WERI-Rb-1 (cell line): Measurements from ENCODE around the gene DPF3.

Source experiments
- DNase-seq: peaks from one replicate; pipeline ENCODE4 v3.0.0-alpha.2; 2020
- H3K27ac ChIP-seq: fragments of 250-450 bp; sonication (Bioruptor Pico); 2 replicates; pipeline ENCODE4 v1.5.1; 2020; ENCODE audit warnings: mild to moderate bottlenecking, moderate library complexity
- H3K27me3 ChIP-seq: fragments of 250-450 bp; sonication (Bioruptor Pico); 2 replicates; pipeline ENCODE4 v1.5.1; 2021; ENCODE audit warnings: mild to moderate bottlenecking, low read depth, moderate library complexity; ENCODE audit not compliant: insufficient read depth, severe bottlenecking
- H3K36me3 ChIP-seq: fragments of 250-450 bp; sonication (Bioruptor Pico); 2 replicates; pipeline ENCODE4 v1.5.1; 2020; ENCODE audit warnings: mild to moderate bottlenecking, moderate library complexity
- H3K4me3 ChIP-seq: 2 replicates; pipeline ENCODE4 v1.5.1; 2011; ENCODE audit warnings: low read depth, mild to moderate bottlenecking, control low read depth, low read length
- H3K9me3 ChIP-seq: fragments of 250-450 bp; sonication (Bioruptor Pico); 2 replicates; pipeline ENCODE4 v1.5.1; 2021; ENCODE audit warnings: mild to moderate bottlenecking, moderate library complexity; ENCODE audit not compliant: severe bottlenecking
- TF ChIP-seq, protein P1 (sequence below): IDR thresholded peaks from 2 replicates; pipeline ENCODE4 v1.5.1; 2011; ENCODE audit warnings: low read depth, mild to moderate bottlenecking, control low read depth, inconsistent platforms, low read length

The DPF3 gene

DNA sequence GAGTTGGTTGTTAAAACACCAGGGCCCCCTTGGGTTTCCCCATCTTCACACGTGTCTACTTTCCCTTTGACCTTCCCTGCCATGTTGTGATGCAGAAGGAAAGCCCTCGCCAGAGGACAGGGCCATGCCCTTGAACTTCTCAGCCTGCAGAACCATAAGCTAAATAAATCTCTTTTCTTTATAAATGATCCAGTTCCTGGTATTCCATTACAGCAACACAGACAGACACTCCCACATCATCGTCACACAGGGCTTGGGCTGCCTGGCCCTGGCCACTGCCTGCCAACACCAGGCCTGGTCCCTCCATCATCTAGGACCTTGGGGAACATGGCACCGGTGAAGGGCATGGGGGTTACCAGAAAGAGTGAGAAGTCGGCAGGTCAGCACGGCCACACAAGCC, 84.8 kb downstream of the DPF3 start:
- Histone ChIP-seq H3K4me3 (no peak overlapping the region), H3K36me3 (no peaks in the 10 kb centered on the region; the same call in 1 of the 2 replicates), H3K27ac (no peak overlapping the region), H3K27me3 (no peaks in the 10 kb centered on the region), H3K9me3 (no peaks in the 10 kb centered on the region)
- TF ChIP-seq, protein P1, sequence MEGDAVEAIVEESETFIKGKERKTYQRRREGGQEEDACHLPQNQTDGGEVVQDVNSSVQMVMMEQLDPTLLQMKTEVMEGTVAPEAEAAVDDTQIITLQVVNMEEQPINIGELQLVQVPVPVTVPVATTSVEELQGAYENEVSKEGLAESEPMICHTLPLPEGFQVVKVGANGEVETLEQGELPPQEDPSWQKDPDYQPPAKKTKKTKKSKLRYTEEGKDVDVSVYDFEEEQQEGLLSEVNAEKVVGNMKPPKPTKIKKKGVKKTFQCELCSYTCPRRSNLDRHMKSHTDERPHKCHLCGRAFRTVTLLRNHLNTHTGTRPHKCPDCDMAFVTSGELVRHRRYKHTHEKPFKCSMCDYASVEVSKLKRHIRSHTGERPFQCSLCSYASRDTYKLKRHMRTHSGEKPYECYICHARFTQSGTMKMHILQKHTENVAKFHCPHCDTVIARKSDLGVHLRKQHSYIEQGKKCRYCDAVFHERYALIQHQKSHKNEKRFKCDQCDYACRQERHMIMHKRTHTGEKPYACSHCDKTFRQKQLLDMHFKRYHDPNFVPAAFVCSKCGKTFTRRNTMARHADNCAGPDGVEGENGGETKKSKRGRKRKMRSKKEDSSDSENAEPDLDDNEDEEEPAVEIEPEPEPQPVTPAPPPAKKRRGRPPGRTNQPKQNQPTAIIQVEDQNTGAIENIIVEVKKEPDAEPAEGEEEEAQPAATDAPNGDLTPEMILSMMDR: no peak
- no peak for DNase-seq

DNA sequence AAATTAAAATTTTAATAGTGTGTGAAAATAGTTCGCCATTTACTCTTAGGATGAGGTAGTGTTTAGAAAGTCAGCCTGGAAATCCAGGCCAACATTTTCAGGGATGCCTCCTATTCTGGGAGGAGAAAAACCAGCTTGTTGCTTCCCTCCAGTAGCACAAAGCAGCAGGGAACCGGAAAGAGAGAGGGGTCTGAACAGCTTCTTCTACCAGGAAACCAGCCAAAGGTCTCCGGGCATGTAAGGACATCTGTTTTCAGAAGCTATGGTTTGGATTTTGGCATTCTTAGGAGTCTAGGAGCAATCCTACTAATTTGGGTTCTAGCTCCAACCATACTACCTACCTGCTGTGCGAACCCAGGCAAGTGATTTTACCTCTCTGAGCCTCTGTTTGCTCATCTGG, 85.3 kb downstream of the DPF3 start:
- H3K27ac ChIP-seq: no peak overlapping the region
- no peaks in the 10 kb centered on the region for H3K9me3 ChIP-seq
- TF ChIP-seq, protein P1: no peak
- DNase-seq: no peak
- H3K4me3 ChIP-seq: no peak overlapping the region
- H3K27me3 ChIP-seq: no peaks in the 10 kb centered on the region
- no peaks in the 10 kb centered on the region; the same call in 1 of the 2 replicates for H3K36me3 ChIP-seq

DNA sequence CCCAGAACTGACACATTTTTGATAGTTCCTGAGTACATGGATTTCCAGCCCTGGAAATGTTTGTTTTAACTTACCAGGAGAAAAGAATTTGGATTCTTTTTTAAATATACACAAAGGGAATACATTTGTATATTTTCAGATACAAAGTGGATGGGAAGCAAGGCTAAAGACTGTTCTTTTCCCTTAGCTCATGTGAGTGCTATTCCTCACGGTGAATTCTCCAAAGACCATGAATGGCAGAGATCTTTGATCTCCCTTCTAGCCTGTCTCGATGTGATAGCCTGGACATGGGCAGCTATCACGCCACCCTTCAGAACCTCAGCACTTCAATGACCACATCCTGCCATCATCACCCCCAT, 91.3 kb downstream of the DPF3 start:
- Histone ChIP-seq H3K36me3 (no peaks in the 10 kb centered on the region; the same call in 1 of the 2 replicates), H3K27ac (no peak overlapping the region)
- TF ChIP-seq, protein P1: no peak

DNA sequence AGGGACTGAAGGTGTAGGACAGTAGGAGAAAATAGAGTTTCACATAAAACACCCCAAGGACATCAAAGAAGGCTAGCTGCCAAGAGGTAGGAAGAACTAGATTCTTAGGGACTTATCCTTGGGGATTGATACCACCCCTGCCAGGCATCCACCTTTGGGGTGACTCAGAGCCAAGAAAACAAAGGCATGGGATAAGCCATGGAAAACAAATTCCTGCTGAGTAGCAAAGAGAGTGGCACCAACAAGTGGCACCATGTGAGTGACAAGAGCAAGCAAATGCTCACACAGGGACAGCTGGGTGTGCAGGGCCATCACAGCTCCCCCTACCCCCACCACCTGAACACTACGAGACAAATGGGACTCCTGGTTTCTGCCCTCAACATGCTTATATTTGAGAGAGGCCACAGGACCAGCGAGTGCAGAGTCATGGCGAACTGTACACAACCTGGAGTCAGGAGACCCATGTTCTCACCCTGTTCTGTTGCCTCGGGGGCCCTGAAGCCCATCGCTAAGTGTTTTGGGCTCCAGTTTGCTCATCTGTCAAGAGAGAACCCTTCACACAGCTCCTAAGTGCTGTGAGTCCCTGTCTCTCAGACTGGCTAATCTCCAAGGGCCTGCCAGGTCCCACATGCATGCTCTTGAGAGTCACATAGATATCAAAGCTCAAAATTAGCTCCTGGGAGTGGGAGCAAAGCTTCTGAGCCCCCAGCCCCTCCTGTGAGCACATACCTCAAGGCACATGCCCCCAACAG, 91.9 kb downstream of the DPF3 start:
- H3K9me3 ChIP-seq: no peaks in the 10 kb centered on the region
- no peak overlapping the region for H3K4me3 ChIP-seq
- DNase-seq: no peak
- H3K27me3 ChIP-seq: no peaks in the 10 kb centered on the region
- H3K27ac ChIP-seq: no peak overlapping the region
- TF ChIP-seq, protein P1: no peak
- H3K36me3 ChIP-seq: no peaks in the 10 kb centered on the region; the same call in 1 of the 2 replicates

More for the DNA sequence above, 91.3 kb downstream of the DPF3 start:
- no peaks in the 10 kb centered on the region for H3K9me3 ChIP-seq
- DNase-seq: no peak
- H3K4me3 ChIP-seq: no peak overlapping the region
- no peaks in the 10 kb centered on the region for H3K27me3 ChIP-seq

DNA sequence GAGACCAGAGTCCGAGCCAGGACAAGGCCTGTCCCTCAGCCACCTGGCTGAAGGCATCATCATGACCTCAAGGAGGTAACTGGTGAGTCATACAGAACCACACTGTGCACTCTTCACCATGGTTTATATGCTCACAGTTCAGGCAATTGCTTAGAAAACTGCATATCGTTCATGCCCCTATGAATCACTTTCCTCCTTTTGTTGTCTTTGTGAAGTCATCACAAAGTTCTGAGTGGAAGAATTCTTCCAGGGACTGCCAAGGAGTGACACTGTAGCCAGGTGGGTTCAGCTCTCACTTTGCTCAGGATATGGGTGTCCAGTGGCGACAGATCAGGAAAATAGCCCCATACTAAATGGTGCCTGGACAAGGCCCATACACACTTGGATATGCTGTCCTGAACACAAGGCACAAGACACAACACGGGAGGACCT, 92.5 kb downstream of the DPF3 start:
- DNase-seq: no peak
- TF ChIP-seq, protein P1: no peak
- no peak overlapping the region for H3K27ac ChIP-seq
- no peaks in the 10 kb centered on the region; the same call in 1 of the 2 replicates for H3K36me3 ChIP-seq
- H3K9me3 ChIP-seq: no peaks in the 10 kb centered on the region
- no peak overlapping the region for H3K4me3 ChIP-seq
- H3K27me3 ChIP-seq: no peaks in the 10 kb centered on the region

DNA sequence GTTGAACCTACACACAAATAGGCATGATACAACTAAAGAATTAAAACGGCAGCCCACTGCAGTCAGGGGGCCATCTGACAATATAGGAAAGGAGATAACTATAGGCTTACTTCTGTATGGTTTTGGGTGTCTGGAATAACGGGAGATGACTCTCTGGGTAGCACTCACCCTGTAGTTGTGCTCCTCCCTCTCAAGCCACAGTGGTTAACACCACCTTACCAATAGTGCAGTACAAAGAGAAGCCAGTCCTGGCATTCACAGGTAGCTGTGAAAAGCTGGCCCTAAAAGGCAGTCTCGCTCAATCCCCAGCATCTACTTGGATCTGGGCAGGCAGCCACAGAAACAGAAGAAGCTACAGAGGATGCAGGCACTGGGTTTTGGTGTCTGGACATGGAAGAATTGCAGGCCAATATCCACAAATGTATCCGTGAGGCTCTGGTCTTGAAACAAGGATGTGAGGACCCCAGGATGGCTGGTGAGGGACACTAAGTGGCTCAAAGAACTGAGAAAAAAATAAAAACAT, 93.0 kb downstream of the DPF3 start:
- Histone ChIP-seq H3K27ac (no peak overlapping the region), H3K9me3 (no peaks in the 10 kb centered on the region), H3K36me3 (no peaks in the 10 kb centered on the region; the same call in 1 of the 2 replicates)

More for the DNA sequence above, 93.0 kb downstream of the DPF3 start:
- TF ChIP-seq, protein P1: no peak
- H3K27me3 ChIP-seq: no peaks in the 10 kb centered on the region
- DNase-seq: no peak
- H3K4me3 ChIP-seq: no peak overlapping the region
